ENCODE data around the gene AFAP1. TPM values are rescaled to one million over a fixed set of nuclear protein-coding genes. Genes with fewer than 3 reads are reported as not detected.
A peak's percentile ranks its signal among the peaks of the same experiment; 100 is the strongest.

The AFAP1 gene
- polyA plus RNA-seq, 1 donor (not counting 4 experiments of a cell fraction or from before 2014, with no cell fraction given), result 7.6 TPM

DNA sequence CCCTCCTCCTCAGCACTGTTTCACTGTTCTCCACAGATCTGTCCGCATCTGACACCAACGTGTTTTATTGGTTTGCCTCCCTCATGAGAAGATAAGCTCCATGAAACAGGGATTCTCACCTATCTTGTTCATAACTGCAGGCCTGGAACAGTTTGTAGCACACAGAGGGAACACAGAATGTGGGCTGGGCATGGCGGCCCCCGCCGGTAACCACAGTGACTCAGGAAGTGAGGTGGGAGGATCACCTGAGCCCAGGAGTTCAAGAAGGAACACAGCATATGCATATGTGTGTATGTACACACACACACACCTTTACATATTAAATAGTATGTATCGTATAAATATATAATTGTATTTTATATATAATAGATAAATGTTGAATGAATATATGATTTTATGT lies 168.6 kb downstream of the AFAP1 start:
- H4K20me1 ChIP-seq (ENCODE audit: control insufficient read depth, extremely low read depth, insufficient read depth, low read length), result peaks cover 2% of the 10 kb centered on the region
- H3K9me1 ChIP-seq (ENCODE audit: control insufficient read depth, extremely low read depth, insufficient read depth, low read length), result no peaks in the 10 kb centered on the region
- no peak overlapping the region for H3K4me3 ChIP-seq (ENCODE audit: control insufficient read depth in 2 of 3, extremely low read depth in 1 of 3, insufficient read depth in 2 of 3, low read depth in 1 of 3, low read length in 3 of 3)
- H3K4me2 ChIP-seq (ENCODE audit: control insufficient read depth, extremely low read depth, insufficient read depth, low read depth, low read length), result no peak overlapping the region
- no peak overlapping the region for H3K27ac ChIP-seq (ENCODE audit: control insufficient read depth, insufficient read depth, low read length)
- peaks cover 27 to 35% of the 10 kb centered on the region in 2 experiments for H3K36me3 ChIP-seq (ENCODE audit: control insufficient read depth in 2 of 2, extremely low read depth in 1 of 2, insufficient read depth in 2 of 2, low read length in 2 of 2)
- FAIRE-seq (no peak), DNase-seq (ENCODE audit: low read depth, low spot score) (no peak)
- TF ChIP-seq, protein P1, sequence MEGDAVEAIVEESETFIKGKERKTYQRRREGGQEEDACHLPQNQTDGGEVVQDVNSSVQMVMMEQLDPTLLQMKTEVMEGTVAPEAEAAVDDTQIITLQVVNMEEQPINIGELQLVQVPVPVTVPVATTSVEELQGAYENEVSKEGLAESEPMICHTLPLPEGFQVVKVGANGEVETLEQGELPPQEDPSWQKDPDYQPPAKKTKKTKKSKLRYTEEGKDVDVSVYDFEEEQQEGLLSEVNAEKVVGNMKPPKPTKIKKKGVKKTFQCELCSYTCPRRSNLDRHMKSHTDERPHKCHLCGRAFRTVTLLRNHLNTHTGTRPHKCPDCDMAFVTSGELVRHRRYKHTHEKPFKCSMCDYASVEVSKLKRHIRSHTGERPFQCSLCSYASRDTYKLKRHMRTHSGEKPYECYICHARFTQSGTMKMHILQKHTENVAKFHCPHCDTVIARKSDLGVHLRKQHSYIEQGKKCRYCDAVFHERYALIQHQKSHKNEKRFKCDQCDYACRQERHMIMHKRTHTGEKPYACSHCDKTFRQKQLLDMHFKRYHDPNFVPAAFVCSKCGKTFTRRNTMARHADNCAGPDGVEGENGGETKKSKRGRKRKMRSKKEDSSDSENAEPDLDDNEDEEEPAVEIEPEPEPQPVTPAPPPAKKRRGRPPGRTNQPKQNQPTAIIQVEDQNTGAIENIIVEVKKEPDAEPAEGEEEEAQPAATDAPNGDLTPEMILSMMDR (optimal IDR thresholded peaks at IDR 0.05 in 1 of 3, IDR thresholded peaks at IDR 0.05 in 1 of 3, conservative IDR thresholded peaks at IDR 0.05 in 1 of 3; ENCODE audit: extremely low read depth in 1 of 3, insufficient read depth in 2 of 3, low read length in 3 of 3), result no peak
- no peak for TF ChIP-seq EZH2 (IDR thresholded peaks at IDR 0.05; ENCODE audit: low read length)
- no peaks in the 10 kb centered on the region for H3K79me2 ChIP-seq (ENCODE audit: control insufficient read depth, insufficient read depth, low read length)
- no peaks in the 10 kb centered on the region for H3K27me3 ChIP-seq (ENCODE audit: control insufficient read depth, extremely low read depth, insufficient read depth, low read length)
- H3K9me3 ChIP-seq (ENCODE audit: control insufficient read depth, low read depth, low read length), result no peaks in the 10 kb centered on the region
- no peaks in the 10 kb centered on the region for H3K4me1 ChIP-seq (ENCODE audit: control insufficient read depth, extremely low read depth, insufficient read depth, low read length)
- H2AFZ ChIP-seq (ENCODE audit: control insufficient read depth, low read length), result no peak overlapping the region
- H3K9ac ChIP-seq (ENCODE audit: control insufficient read depth, extremely low read depth, insufficient read depth, low read length), result no peak overlapping the region
- dilution Hi-C loops (cut with MboI; ENCODE audit: extremely low pct_ligation_motif_present, low sequenced_read_pairs), result no loop called here

DNA sequence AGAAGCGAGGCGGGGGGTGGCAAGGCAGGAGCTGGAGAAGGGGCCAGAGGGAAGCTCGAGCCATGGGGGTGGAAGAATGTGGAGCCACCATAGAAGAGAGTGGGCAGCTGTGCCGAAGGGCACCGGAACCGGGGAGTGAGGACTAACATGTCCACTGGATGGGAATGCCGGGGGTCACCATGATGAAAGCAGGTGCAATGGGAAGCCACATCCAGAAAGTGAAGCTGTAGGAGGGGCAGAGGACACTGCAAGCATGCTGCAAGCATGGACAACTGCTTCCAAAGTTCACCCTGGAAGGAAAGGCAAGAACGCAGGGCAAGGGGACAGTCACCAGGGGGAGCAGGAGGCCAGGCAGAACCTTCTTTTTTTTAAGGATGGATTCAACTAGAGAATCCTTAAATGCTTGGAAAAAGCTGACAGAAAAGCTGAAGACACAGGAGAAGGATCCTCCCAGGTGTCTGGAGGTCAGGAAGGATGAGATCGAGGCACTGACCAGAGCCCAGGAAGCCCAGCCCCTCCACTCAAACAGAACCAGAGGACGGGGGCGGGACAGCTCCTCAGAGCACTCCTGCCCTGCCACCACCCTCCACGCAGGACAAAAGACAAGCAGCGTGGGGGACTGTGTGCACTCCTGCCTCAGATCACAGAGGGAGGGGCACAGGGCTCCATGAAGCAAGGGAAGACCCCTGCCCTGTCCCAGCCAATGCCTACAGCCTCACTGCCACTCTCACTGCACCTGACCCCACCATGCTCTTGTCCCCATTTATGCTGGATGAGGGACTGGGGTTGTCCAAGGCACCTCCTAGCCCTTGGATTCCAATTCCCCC lies 169.2 kb downstream of the AFAP1 start:
- Histone ChIP-seq H3K27me3 (ENCODE audit: control insufficient read depth, extremely low read depth, insufficient read depth, low read length) (no peaks in the 10 kb centered on the region), H3K4me1 (ENCODE audit: control insufficient read depth, extremely low read depth, insufficient read depth, low read length) (no peaks in the 10 kb centered on the region), H3K9me3 (ENCODE audit: control insufficient read depth, low read depth, low read length) (no peaks in the 10 kb centered on the region), H3K79me2 (ENCODE audit: control insufficient read depth, insufficient read depth, low read length) (no peaks in the 10 kb centered on the region), H3K27ac (ENCODE audit: control insufficient read depth, insufficient read depth, low read length) (no peak overlapping the region), H4K20me1 (ENCODE audit: control insufficient read depth, extremely low read depth, insufficient read depth, low read length) (peaks cover 2% of the 10 kb centered on the region), H3K9me1 (ENCODE audit: control insufficient read depth, extremely low read depth, insufficient read depth, low read length) (no peaks in the 10 kb centered on the region), H3K36me3 (ENCODE audit: control insufficient read depth in 2 of 2, extremely low read depth in 1 of 2, insufficient read depth in 2 of 2, low read length in 2 of 2) (peaks cover 26 to 40% of the 10 kb centered on the region in 2 experiments), H3K4me3 (ENCODE audit: control insufficient read depth in 2 of 3, extremely low read depth in 1 of 3, insufficient read depth in 2 of 3, low read depth in 1 of 3, low read length in 3 of 3) (no peak overlapping the region), H3K4me2 (ENCODE audit: control insufficient read depth, extremely low read depth, insufficient read depth, low read depth, low read length) (no peak overlapping the region), H2AFZ (ENCODE audit: control insufficient read depth, low read length) (no peak overlapping the region), H3K9ac (ENCODE audit: control insufficient read depth, extremely low read depth, insufficient read depth, low read length) (no peak overlapping the region)
- DNase-seq (ENCODE audit: low read depth, low spot score) (no peak), FAIRE-seq (no peak)
- TF ChIP-seq, protein P1 (optimal IDR thresholded peaks at IDR 0.05 in 1 of 3, IDR thresholded peaks at IDR 0.05 in 1 of 3, conservative IDR thresholded peaks at IDR 0.05 in 1 of 3; ENCODE audit: extremely low read depth in 1 of 3, insufficient read depth in 2 of 3, low read length in 3 of 3), result peak in 2 of 3 experiments; percentile 45 to 58
- no peak for TF ChIP-seq EZH2 (IDR thresholded peaks at IDR 0.05; ENCODE audit: low read length)
- dilution Hi-C loops (cut with MboI; ENCODE audit: extremely low pct_ligation_motif_present, low sequenced_read_pairs), result no loop called here
